SK-N-SH (cell line): Measurements from ENCODE around the gene AKT1. TPM values are rescaled to one million over a fixed set of nuclear protein-coding genes. Genes with fewer than 3 reads are reported as not detected.

Source experiments
- CTCF ChIA-PET: fragments of 300-600, 350-600 bp; formaldehyde crosslinking; extraction: SDS; loops from one replicate; lab custom pipeline; 2021; lab: Yijun Ruan, JAX
- POLR2A ChIA-PET: fragments of 350-600 bp; sonication (Branson Sonifier 250); formaldehyde crosslinking; extraction: SDS; loops from one replicate; lab custom pipeline; 2020; ENCODE audit warnings: antibody characterized with exemption, inconsistent platforms; lab: Yijun Ruan, JAX
- DNase-seq: peaks from one replicate; pipeline ENCODE4 v3.0.0; 2012
- H2AFZ ChIP-seq: fragments of 200-600 bp; sonication (generic); 2 replicates; pipeline ENCODE4 v1.8.1; 2016; ENCODE audit warnings: antibody characterized with exemption, mild to moderate bottlenecking, low read depth
- H3F3A ChIP-seq: fragments of 200-600 bp; sonication (generic); replicated peaks from 2 replicates; pipeline ENCODE3; 2016; ENCODE audit warnings: antibody characterized with exemption, mild to moderate bottlenecking; ENCODE audit not compliant: insufficient read depth
- H3K27ac ChIP-seq, 2 experiments: fragments of 200-500 bp in 1 of 2; fragments of 200-600 bp in 1 of 2; sonication (Bioruptor generic) in 1 of 2; sonication (generic), shearing (Covaris generic) in 1 of 2; 2 replicates each; pipeline versions ENCODE4 v1.5.1 to v1.6.1; 2014 to 2016; ENCODE audit warnings: low read depth in 2 of 2, inconsistent platforms in 1 of 2, low read length in 1 of 2, mild to moderate bottlenecking in 1 of 2, mixed read lengths in 1 of 2
- H3K27me3 ChIP-seq: fragments of 200-600 bp; sonication (generic), shearing (Covaris generic); 2 replicates; pipeline ENCODE4 v1.6.1; 2016; ENCODE audit warnings: mixed run types; ENCODE audit not compliant: insufficient read depth
- H3K36me3 ChIP-seq, 2 experiments: fragments of 200-500 bp in 1 of 2; fragments of 200-600 bp in 1 of 2; sonication (Bioruptor generic) in 1 of 2; sonication (generic) in 1 of 2; replicated peaks in 1 of 2; 2 replicates each; pipeline versions ENCODE3 to v1.5.1; 2014 to 2016; ENCODE audit warnings: low read length in 1 of 2, mild to moderate bottlenecking in 1 of 2; ENCODE audit not compliant: insufficient read depth in 2 of 2, control insufficient read depth in 1 of 2
- H3K4me1 ChIP-seq, 2 experiments: fragments of 200-500 bp in 1 of 2; fragments of 200-600 bp in 1 of 2; sonication (Bioruptor generic) in 1 of 2; sonication (generic), shearing (Covaris generic) in 1 of 2; 2 replicates each; pipeline versions ENCODE4 v1.5.1 to v1.6.1; 2014 to 2016; ENCODE audit warnings: low read depth in 1 of 2, low read length in 1 of 2, mixed run types in 1 of 2; ENCODE audit not compliant: insufficient read depth in 2 of 2, control insufficient read depth in 1 of 2
- H3K4me2 ChIP-seq: fragments of 200-600 bp; sonication (generic), shearing (Covaris generic); 2 replicates; pipeline ENCODE4 v1.6.1; 2017; ENCODE audit warnings: mixed run types
- H3K4me3 ChIP-seq, 2 experiments: fragments of 200-500 bp in 1 of 2; fragments of 200-600 bp in 1 of 2; sonication (Bioruptor generic) in 1 of 2; sonication (generic), shearing (Covaris generic) in 1 of 2; 2 replicates each; pipeline versions ENCODE4 v1.5.1 to v1.8.1; 2014 to 2016; ENCODE audit warnings: low read depth in 2 of 2, inconsistent platforms in 1 of 2, low read length in 1 of 2, mild to moderate bottlenecking in 1 of 2, mixed read lengths in 1 of 2, moderate library complexity in 1 of 2
- H3K79me2 ChIP-seq: fragments of 200-600 bp; sonication (generic); 2 replicates; pipeline ENCODE4 v1.8.1; 2017; ENCODE audit warnings: mild to moderate bottlenecking; ENCODE audit not compliant: insufficient read depth
- H3K9ac ChIP-seq: fragments of 200-600 bp; sonication (generic); 2 replicates; pipeline ENCODE4 v1.6.1; 2017; ENCODE audit warnings: mixed run types
- H3K9me2 ChIP-seq: fragments of 200-600 bp; sonication (generic); 2 replicates; pipeline ENCODE4 v1.6.1; 2017; ENCODE audit warnings: mixed run types
- H3K9me3 ChIP-seq: fragments of 200-600 bp; sonication (generic); 2 replicates; pipeline ENCODE4 v1.6.1; 2017; ENCODE audit warnings: mixed run types, mild to moderate bottlenecking, moderate library complexity
- H4K20me1 ChIP-seq: fragments of 200-600 bp; sonication (generic); 2 replicates; pipeline ENCODE4 v1.6.1; 2017; ENCODE audit warnings: mild to moderate bottlenecking, mixed run types; ENCODE audit not compliant: insufficient read depth
- ELF1 ChIP-seq: IDR thresholded peaks from 2 replicates; pipeline ENCODE4 v1.4.0; 2012
- FOXM1 ChIP-seq: IDR thresholded peaks from 2 replicates; pipeline ENCODE4 v1.4.0; 2012; ENCODE audit warnings: low read depth, mild to moderate bottlenecking
- NRF1 ChIP-seq: IDR thresholded peaks from 2 replicates; pipeline ENCODE4 v1.6.1; 2012; ENCODE audit warnings: low read depth, mild to moderate bottlenecking, low read length
- RCOR1 ChIP-seq: fragments of 150-350 bp; IDR thresholded peaks from 2 replicates; pipeline ENCODE4 v1.6.1; 2017; ENCODE audit warnings: antibody characterized with exemption, low read length
- RFX5 ChIP-seq: IDR thresholded peaks from 2 replicates; pipeline ENCODE4 v1.6.1; 2012; ENCODE audit warnings: mild to moderate bottlenecking, improper control_type of control experiment, low read length
- SMC3 ChIP-seq: IDR thresholded peaks from 2 replicates; pipeline ENCODE4 v1.6.1; 2012; ENCODE audit warnings: low read depth, low read length, improper control_type of control experiment
- WGBS: methylation state at CpG from one replicate; pipeline ENCODE4 v1.1.6; 2017; ENCODE audit warnings: low lambda C conversion rate; 5-methylcytosine and 5-hydroxymethylcytosine counted together
- polyA plus RNA-seq, 3 experiments: library from polyadenylated mRNA; depleted of rRNA; stranded (reverse); fragments of >200 nt; gene quantifications; 2 replicates each; pipeline ENCODE4 v1.2.3, GENCODE V29; 2012
- TF ChIP-seq, protein P1 (sequence below): IDR thresholded peaks from 2 replicates; pipeline ENCODE4 v1.4.0; 2012; ENCODE audit warnings: low read depth
- TF ChIP-seq, protein P2 (sequence below): IDR thresholded peaks from 2 replicates; pipeline ENCODE4; 2012

The AKT1 gene
- polyA plus RNA-seq, 1 of the 3 experiments (the other 2 are of a cell fraction): 198 TPM

DNA sequence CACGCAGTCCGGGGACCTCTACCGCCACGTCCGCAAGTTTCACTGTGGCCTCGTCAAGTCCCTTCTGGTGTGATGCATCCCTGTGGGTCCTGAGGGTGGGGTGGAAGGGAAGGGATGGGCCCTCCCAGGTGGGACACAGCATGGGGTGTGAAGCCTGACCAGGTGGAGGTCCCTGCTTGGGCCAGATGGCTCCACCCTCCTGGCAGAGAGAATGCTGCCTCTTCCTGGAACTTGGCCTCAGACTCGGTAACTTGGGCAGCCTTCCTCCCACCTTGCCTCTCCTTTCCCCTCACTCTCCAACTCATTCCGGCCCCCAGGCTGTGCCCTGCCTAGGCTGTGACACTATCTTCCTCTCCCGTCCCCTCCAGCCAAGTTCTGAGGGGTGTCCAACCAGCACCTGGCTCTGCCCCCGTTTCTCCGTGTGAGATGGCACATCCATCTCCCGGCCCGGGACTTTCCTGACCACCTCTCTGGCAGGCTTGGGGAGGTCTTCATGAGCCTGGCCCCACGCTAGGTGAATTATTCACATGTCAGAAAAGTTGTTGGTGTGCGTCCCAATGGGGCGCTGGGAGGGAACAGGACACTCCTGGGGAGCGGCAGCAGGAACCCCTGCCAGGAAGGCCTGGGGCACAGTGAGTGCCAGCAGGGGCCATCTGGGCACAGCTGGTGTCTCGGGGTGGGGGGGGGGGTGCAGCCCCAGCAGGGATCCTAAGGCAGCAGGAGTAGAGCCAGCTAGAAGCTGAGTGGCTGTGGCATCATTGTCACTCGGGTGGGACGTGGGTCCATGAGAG is 7.0 kb upstream of the AKT1 start (continued):
- TF ChIP-seq, protein P1, sequence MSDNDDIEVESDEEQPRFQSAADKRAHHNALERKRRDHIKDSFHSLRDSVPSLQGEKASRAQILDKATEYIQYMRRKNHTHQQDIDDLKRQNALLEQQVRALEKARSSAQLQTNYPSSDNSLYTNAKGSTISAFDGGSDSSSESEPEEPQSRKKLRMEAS: no peak

DNA sequence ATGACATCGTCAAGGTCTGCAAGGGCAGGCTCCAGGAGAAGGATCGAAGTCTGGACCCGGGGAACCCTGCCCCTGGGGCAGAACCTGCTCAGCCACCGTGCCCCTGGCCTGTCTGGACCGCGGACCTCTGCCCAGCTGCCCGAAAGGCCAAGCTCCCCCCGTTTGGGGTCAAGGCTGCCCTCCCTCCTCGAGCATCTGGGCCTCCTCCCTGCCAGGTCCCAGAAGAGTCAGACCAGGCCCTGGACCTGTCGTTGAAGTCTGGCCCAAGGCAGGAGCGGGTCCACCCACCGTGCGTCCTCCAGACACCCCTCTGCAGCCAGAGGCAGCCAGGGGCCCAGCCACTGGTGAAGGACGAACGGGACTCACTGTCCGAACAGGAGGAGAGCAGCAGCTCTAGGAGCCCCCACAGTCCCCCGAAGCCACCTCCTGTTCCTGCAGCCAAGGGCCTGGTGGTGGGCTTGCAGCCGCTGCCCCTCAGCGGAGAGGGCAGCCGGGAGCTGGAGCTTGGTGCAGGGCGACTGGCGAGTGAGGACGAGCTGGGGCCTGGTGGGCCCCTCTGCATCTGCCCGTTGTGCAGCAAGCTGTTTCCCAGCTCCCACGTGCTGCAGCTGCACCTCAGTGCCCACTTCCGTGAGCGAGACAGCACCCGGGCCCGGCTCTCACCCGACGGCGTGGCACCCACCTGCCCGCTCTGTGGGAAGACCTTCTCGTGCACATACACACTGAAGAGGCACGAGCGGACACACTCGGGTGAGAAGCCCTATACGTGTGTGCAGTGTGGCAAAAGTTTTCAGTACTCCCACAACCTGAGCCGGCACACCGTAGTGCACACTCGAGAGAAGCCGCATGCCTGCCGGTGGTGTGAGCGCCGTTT is 6.2 kb upstream of the AKT1 start:
- Histone ChIP-seq H3K9me3 (no peaks in the 10 kb centered on the region), H3K9me2 (no peaks in the 10 kb centered on the region), H3F3A (peaks cover 22% of the 10 kb centered on the region), H2AFZ (no peak overlapping the region), H3K27ac (no peak overlapping the region), H3K4me2 (peak overlapping the region; percentile 89), H3K9ac (no peak overlapping the region), H4K20me1 (no peaks in the 10 kb centered on the region), H3K36me3 (no peaks in the 10 kb centered on the region), H3K27me3 (no peaks in the 10 kb centered on the region), H3K79me2 (no peaks in the 10 kb centered on the region), H3K4me1 (peaks cover 23 to 44% of the 10 kb centered on the region in 2 experiments; a peak in 3 of 4 replicates), H3K4me3 (peak overlapping the region; percentile 63 to 67)
- peak; percentile 41 for DNase-seq
- WGBS: 78% methylated on average over 22 of the region's 45 CpGs
- ChIA-PET CTCF (interaction anchor here (1.2 to 5.2 kb wide), 4 partner anchors 24 to 132 kb away, joined by 3 to 26 read pairs (median 9); no protein-coding TSS in a partner anchor), POLR2A (no interaction called here)
- TF ChIP-seq RFX5 (no peak), FOXM1 (no peak), ELF1 (no peak), SMC3 (no peak), RCOR1 (no peak)
- TF ChIP-seq, protein P2, sequence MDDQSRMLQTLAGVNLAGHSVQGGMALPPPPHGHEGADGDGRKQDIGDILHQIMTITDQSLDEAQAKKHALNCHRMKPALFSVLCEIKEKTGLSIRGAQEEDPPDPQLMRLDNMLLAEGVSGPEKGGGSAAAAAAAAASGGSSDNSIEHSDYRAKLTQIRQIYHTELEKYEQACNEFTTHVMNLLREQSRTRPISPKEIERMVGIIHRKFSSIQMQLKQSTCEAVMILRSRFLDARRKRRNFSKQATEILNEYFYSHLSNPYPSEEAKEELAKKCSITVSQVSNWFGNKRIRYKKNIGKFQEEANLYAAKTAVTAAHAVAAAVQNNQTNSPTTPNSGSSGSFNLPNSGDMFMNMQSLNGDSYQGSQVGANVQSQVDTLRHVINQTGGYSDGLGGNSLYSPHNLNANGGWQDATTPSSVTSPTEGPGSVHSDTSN: no peak

DNA sequence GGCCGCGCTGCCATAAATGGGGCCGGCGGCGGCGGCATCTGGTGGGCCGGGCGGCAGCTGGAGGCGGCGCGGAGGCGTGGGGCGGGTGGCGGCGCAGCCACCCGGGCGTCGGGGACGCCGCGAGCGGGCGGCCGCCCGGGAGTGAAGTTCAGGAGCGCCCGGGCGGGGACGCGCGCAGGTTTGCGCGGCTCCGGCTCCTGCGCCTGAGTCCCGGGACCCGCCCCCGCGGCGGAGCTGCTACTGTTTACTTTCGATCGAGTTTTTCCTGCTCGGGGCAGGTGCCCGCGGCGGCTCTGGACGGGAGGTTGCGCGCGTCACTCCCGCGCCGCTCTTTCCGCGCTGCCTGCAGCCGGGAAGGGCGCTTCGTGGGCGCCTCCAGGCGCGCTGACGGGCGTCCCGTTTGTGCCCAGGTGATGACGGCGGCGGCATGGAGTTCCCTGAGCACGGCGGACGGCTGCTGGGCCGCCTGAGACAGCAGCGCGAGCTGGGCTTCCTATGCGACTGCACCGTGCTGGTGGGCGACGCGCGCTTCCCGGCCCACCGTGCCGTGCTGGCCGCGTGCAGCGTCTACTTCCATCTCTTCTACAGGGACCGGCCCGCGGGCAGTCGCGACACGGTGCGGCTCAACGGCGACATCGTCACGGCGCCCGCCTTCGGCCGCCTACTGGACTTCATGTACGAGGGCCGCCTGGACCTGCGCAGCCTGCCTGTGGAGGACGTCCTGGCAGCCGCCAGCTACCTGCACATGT is 5.4 kb upstream of the AKT1 start, which contains the start of gene ZBTB42:
Gene ZBTB42, plus strand, starts transcription at position 331 of the 749 bp plus-strand sequence. Its CDS starts 97 bp downstream, at position 428.
- Histone ChIP-seq H3K79me2 (no peaks in the 10 kb centered on the region), H4K20me1 (no peaks in the 10 kb centered on the region), H3K9me3 (no peaks in the 10 kb centered on the region), H3K4me1 (peaks cover 23 to 49% of the 10 kb centered on the region in 2 experiments; a peak in 3 of 4 replicates), H3K9ac (peak within 1 kb of the TSS; percentile 47; the same call in 1 of the 2 replicates), H3F3A (peaks cover 22% of the 10 kb centered on the region), H3K27ac (peak within 1 kb of the TSS in 1 of 2 experiments; percentile 39; a peak in 1 of 4 replicates), H3K4me3 (peak within 1 kb of the TSS; percentile 63 to 67), H3K36me3 (no peaks in the 10 kb centered on the region), H3K4me2 (peak within 1 kb of the TSS; percentile 89), H3K27me3 (no peaks in the 10 kb centered on the region), H3K9me2 (no peaks in the 10 kb centered on the region), H2AFZ (peak within 1 kb of the TSS; percentile 86)
- ChIA-PET CTCF (interaction anchor here (0.8 to 5.2 kb wide), 9 partner anchors 10 to 133 kb away, joined by 3 to 26 read pairs (median 4); no protein-coding TSS in a partner anchor), POLR2A (no interaction called here)
- DNase-seq: peak; percentile 89
- 0% methylated on average over 1 of the region's 105 CpGs for WGBS
- TF ChIP-seq NRF1 (peak; percentile 19; the same call in 1 of the 2 replicates), RCOR1 (no peak)
